Measurements from ENCODE around the gene AP4B1.

AP4B1 gene

DNA sequence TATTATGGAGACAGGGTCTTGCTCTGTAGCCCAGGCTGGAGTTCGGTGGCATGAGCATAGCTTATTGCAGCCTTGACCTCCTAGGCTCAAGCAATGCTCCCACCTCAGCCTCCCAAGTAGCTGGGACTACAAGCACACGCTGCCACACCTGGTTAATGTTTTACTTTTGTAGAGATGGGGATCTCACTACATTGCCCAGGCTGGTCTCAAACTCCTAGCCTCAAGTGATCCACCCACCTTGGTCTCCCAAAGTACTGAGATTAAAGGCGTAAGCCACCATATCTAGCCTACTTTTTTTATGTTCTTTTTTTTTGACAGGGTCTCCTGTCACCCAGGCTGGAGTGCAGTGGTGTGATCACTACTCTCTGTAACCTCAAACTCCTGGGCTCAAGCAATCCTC, 11.3 kb downstream of the AP4B1 start:
- FAIRE-seq (no peak), DNase-seq (ENCODE audit: insufficient read length, low spot score) (no peak)
- TF ChIP-seq POLR2A (IDR thresholded peaks at IDR 0.05; ENCODE audit: low read depth, low read length) = no peak

GRCh38 chr1:113891631-113892220, 12.9 kb downstream of the AP4B1 start:
- no peak for TF ChIP-seq POLR2A (IDR thresholded peaks at IDR 0.05; ENCODE audit: low read depth, low read length)
- no peak for DNase-seq (ENCODE audit: insufficient read length, low spot score)

DNA sequence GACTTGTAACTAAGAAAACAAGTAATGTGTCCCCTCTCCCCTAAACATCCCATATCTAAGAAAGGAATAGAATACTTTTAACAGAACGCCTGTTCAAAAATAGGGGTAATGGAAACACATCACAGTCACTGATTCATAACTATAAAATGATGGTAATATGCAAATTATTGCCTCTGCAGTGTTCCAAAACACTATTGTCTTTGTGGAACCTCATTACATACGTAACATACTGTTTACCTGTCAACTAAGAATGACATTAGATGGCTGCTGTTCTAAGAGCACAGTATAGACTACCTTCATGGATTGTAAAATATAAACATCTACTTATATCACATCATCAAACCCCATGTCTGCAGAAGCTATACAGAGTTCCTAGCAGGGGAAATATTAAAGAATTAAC, 13.8 kb downstream of the AP4B1 start:
- TF ChIP-seq POLR2A (IDR thresholded peaks at IDR 0.05; ENCODE audit: low read depth, low read length) = no peak
- DNase-seq (ENCODE audit: insufficient read length, low spot score) (no peak), FAIRE-seq (no peak)

More at GRCh38 chr1:113891631-113892220, 12.9 kb downstream of the AP4B1 start:
- FAIRE-seq = no peak

- DNase-seq (ENCODE audit: insufficient read length, low spot score) (no peak), FAIRE-seq (no peak)
- no peak for TF ChIP-seq POLR2A (IDR thresholded peaks at IDR 0.05; ENCODE audit: low read depth, low read length)
Observed at GRCh38 chr1:113887402-113888175, 17.0 kb downstream of the AP4B1 start, which contains the start of gene BCL2L15. BCL2L15 (minus strand) TSS chr1:113887581; CDS start chr1:113887375, 206 bp downstream.

GRCh38 chr1:113886417-113887401, 17.9 kb downstream of the AP4B1 start:
- DNase-seq (ENCODE audit: insufficient read length, low spot score) (no peak), FAIRE-seq (no peak)
- TF ChIP-seq POLR2A (IDR thresholded peaks at IDR 0.05; ENCODE audit: low read depth, low read length) = no peak

- DNase-seq (ENCODE audit: insufficient read length, low spot score) = no peak
- no peak for FAIRE-seq
- no peak for TF ChIP-seq POLR2A (IDR thresholded peaks at IDR 0.05; ENCODE audit: low read depth, low read length)
Observed at GRCh38 chr1:113881661-113882060, 22.9 kb downstream of the AP4B1 start.

DNA sequence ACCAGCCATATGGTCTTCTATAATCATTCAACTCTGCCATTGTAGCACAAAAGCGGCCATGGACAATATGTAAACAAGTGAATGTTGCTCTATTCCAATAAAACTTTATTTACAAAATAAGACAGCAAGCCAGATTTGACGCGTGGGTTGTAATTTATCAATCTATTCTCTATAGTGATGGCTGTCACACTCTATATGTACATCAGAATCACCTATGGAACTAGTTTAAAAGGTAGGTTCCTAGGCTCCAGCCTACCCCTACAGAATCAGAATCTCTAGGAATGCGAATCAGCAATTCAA, 24.9 kb downstream of the AP4B1 start:
- no peak for TF ChIP-seq POLR2A (IDR thresholded peaks at IDR 0.05; ENCODE audit: low read depth, low read length)
- no peak for FAIRE-seq

DNA sequence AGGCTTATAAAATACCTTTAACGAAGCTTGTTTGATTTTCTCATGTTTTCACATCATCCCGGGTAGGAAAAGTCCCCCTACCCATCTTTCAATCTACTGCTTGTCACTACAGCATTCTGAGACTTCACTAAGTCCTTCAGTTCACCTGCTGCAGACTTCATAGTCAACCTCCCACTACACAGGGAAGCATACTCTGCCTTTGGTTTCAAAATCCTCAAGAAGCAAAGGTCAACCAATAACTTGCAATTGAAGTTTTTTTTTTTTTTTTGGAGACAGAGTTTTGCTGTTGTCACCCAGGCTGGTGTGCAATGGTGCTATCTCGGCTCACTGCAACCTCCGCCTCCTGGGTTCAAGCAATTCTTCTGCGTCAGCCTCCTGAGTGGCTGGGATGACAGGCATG, 28.4 kb downstream of the AP4B1 start:
- no peak for TF ChIP-seq POLR2A (IDR thresholded peaks at IDR 0.05; ENCODE audit: low read depth, low read length)
- FAIRE-seq (no peak), DNase-seq (ENCODE audit: insufficient read length, low spot score) (no peak)

More for the DNA sequence above, 24.9 kb downstream of the AP4B1 start:
- no peak for DNase-seq (ENCODE audit: insufficient read length, low spot score)

DNA sequence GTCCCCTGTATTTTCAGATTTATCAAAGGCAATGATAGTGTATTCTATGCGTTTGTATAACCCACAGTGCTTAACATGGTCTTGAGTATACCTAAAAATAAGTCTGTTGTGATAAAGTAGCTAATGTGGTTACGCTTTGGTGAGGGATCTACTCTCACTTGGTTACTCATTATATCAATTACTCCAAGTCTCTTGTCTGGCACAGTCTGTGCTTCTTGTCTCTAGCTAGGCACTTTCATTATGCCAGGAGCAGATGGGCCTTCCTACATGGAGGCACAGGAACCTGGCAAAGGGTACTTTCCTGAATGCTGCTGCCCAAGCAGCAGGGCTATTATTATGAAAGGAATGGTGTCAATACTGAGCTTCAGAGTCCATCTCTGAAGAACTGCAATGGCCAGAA, 28.9 kb downstream of the AP4B1 start:
- TF ChIP-seq POLR2A (IDR thresholded peaks at IDR 0.05; ENCODE audit: low read depth, low read length) = no peak
- FAIRE-seq (no peak), DNase-seq (ENCODE audit: insufficient read length, low spot score) (no peak)

- no peak for TF ChIP-seq POLR2A (IDR thresholded peaks at IDR 0.05; ENCODE audit: low read depth, low read length)
- no peak for DNase-seq (ENCODE audit: insufficient read length, low spot score)
- peak; percentile 85 for FAIRE-seq
Observed at GRCh38 chr1:113874012-113874879, 30.4 kb downstream of the AP4B1 start.

DNA sequence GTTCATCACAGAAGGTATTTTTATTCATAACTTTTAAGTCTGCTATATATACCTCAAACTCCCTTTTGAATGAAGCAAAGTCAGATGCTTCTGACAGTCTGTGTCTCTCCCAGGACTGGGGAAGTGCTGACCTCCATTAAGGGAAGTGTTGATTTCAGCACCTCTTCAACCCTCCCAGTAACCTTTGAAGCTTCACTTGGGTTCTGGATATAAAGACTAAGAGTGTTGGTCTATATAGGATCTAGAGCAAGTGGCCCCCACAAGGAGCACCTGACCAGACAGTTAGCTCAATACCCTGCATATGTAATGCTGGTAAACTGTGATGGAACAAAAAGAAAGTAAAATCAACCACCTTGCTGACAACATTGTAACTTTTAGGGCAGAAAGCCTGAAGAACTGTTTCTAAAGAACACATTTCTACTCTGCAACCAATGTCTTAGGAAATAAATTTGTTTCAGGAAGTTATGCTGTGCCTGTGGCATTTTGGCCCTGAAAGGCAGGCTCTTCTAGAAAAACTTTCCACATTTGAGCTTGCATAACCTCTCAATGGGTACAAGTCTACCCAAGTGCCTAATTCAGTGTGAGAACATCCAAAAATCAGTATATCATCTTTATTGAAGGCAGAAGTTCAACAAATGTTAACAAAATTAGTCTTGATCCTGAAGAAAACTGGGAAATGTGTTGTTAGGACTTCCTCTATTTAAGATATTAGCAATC, 32.2 kb downstream of the AP4B1 start:
- DNase-seq (ENCODE audit: insufficient read length, low spot score) = no peak
- peak; percentile 65 for FAIRE-seq
- no peak for TF ChIP-seq POLR2A (IDR thresholded peaks at IDR 0.05; ENCODE audit: low read depth, low read length)

DNA sequence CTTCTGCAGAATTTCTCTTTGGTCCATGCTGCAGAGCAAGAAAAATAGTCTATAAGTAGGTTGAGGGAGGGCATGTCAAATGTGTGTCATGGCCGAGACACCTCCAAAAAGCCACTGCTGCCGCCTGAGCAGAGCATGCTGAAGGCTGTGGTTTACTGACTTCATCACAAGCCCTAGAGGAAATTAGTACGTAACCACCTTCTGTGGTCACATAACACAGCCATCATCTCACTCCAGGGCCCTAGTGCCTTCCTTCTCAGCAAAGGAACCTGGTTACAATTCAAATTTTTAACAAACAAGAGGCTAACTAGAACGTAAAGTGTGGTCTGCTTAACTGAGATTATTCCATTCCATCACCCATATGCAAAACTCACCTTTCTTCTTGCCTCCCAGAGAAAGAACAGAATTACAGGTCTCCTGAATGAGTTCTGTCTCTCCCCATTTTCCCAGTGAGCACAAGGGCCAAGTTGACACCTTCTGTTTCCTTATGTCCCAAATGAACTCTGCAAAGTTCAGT, 32.9 kb downstream of the AP4B1 start, which contains the start of gene PTPN22:
Gene PTPN22 (minus strand): TSS at position 116 of the 517 bp plus-strand sequence.
- FAIRE-seq (peak; percentile 97), DNase-seq (ENCODE audit: insufficient read length, low spot score) (peak; percentile 30)
- no peak for TF ChIP-seq POLR2A (IDR thresholded peaks at IDR 0.05; ENCODE audit: low read depth, low read length)

All from H54 (cell line).